Activated T-helper 2 cell treated with anti-CD3 and anti-CD28 coated beads, Interferon-gamma antibody, Interleukin-2, Interleukin-4, amounts not matched to agents 10 μg/mL and 5 μg/mL and 100 μg/mL, durations not matched to agents 14 hours and 24 hours and 36 hours (primary cell): ENCODE data around the gene PHF3. TPM values are rescaled to one million over a fixed set of nuclear protein-coding genes. Genes with fewer than 3 reads are reported as not detected.
A peak's percentile ranks its signal among the peaks of the same experiment; 100 is the strongest.

Experiments
- DNase-seq: peaks from one replicate; pipeline ENCODE4 v3.0.0; 2021; ENCODE audit warnings: low spot score
- H3K27ac Mint-ChIP-seq: one replicate; pipeline ENCODE4 v1.8.0; 2021; ENCODE audit warnings: mixed read lengths
- H3K27me3 Mint-ChIP-seq: one replicate; pipeline ENCODE4 v1.8.0; 2021; ENCODE audit warnings: low read depth, mixed read lengths
- H3K36me3 Mint-ChIP-seq: one replicate; pipeline ENCODE4 v1.8.0; 2021; ENCODE audit warnings: low read depth, mixed read lengths
- H3K4me1 Mint-ChIP-seq: one replicate; pipeline ENCODE4 v1.8.0; 2021; ENCODE audit warnings: low read depth, mixed read lengths
- H3K4me3 Mint-ChIP-seq: one replicate; pipeline ENCODE4 v1.8.0; 2021; ENCODE audit warnings: low read depth, mild to moderate bottlenecking, moderate library complexity, mixed read lengths
- H3K9me3 Mint-ChIP-seq: one replicate; pipeline ENCODE4 v1.8.0; 2021; ENCODE audit warnings: mixed read lengths
- intact Hi-C: fragments of 100-400 bp; cut with micrococcal nuclease; formaldehyde crosslinking; loops from one replicate; pipeline ENCODE4 v1.15.1; 2023
- total RNA-seq: library from RNA; stranded (reverse); gene quantifications from 2 replicates; pipeline ENCODE4 v1.2.3, GENCODE V29; 2022

The PHF3 gene
- 44.6 and 44.7 TPM in 2 replicates for total RNA-seq

GRCh38 chr6:63635588-63636517, at the start of gene PHF3:
Gene PHF3 (plus strand): TSS chr6:63635802. CDS start chr6:63646552, 10,750 bp downstream.
- peak; percentile 88 for DNase-seq
- Mint-ChIP-seq H3K36me3 (peaks cover 9% of the 10 kb centered on the region), H3K9me3 (no peaks in the 10 kb centered on the region), H3K27me3 (peaks cover under 1% of the 10 kb centered on the region), H3K4me1 (peaks cover 40% of the 10 kb centered on the region), H3K4me3 (peak within 1 kb of the TSS; percentile 100), H3K27ac (peak within 1 kb of the TSS; percentile 99)
- intact Hi-C loops = loop anchor here (1.0 to 5.0 kb wide), 4 partner anchors 38 to 109 kb away; partner anchors contain the start of genes LOC128125822 and PTP4A1

DNA sequence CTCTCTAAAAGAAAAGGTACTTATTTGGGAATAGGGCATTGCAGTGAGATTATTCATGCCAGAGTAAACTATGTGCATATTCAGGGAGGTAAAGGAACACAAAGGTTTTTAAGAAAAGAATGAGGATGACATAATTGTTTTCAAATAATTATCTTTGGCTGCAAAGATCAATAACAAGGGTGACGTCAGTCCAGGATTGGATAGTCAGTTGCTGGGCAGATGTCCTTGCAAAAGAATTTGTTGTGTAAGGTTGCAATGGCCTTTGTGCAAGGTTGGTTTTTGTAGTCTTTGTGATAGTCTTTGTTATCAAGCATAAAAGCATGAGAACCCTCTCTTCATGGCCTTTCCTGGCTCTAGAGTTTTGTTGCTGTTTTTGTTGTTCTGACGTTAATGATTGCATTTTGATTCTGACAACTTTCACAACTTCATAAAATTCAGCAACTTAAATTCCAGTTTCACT, 45.6 kb upstream of the PHF3 start:
- intact Hi-C loops = no loop called here
- Mint-ChIP-seq H3K4me1 (peaks cover 31% of the 10 kb centered on the region), H3K9me3 (no peaks in the 10 kb centered on the region), H3K27ac (no peak overlapping the region), H3K4me3 (no peak overlapping the region), H3K27me3 (peaks cover 7% of the 10 kb centered on the region), H3K36me3 (no peaks in the 10 kb centered on the region)
- DNase-seq = no peak

DNA sequence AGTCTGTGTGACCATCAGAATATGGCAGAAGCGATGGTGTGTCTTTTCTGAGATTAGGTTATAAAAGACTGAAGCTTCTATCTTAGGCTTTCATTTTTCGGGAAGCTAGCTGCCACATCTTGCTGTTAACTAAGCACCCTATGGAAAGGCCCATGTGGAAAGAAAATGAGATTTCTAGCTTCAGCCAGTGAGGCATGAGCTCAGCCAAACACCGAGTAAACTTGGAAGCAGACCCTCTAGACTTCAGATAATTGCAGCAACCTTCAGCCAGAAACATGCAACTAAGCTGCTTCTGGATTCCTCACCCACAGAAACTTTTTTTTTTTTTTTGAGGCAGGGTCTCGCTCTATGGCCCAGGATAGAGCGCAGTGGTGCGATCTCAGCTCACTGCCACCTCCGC, 42.7 kb upstream of the PHF3 start:
- Mint-ChIP-seq H3K4me3 (no peak overlapping the region), H3K27me3 (peaks cover 8% of the 10 kb centered on the region), H3K27ac (no peak overlapping the region), H3K4me1 (peaks cover 22% of the 10 kb centered on the region), H3K36me3 (no peaks in the 10 kb centered on the region), H3K9me3 (no peaks in the 10 kb centered on the region)
- DNase-seq = no peak
- intact Hi-C loops = no loop called here

DNA sequence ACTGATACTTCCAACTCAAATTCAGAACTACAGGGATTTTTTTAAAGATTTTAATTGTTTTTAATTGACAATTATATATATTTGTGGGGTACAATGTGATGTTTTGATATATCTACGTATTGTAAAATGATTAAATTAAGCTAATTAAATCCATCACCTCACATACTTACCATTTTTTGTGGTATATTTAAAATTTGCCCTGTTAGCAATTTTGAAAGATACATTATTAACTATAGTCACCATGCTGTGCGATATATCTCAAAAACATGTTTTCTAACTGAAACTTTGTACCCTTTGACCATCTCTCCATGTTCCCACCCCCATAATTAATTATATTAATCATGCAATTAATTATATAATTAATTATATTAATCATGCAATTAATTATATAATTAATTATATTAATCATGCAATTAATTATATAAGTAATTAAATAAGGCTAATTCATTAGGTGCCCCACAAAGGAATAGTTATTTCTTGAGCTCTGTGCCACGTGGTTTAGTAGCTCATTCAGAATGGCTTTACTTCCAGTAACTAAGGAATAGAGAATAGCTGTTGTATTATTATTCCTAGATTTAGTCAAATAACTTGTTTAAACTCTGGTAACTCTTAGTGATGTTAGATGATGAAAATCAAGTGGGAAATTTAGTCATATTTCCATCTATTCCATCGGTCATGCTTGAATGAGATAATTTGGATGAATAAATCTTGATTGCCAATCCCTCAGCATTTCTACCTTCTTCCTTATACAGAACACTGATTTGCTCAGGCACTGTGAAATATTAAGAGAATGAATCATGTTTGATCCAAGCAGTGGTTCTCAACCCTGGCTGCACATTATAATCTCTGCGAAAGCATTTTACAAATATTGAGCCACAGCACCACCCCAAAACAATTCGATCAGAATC, 38.2 kb upstream of the PHF3 start:
- H3K9me3 Mint-ChIP-seq = no peaks in the 10 kb centered on the region
- peaks cover 26% of the 10 kb centered on the region for H3K4me1 Mint-ChIP-seq
- H3K27ac Mint-ChIP-seq = no peak overlapping the region
- no peak for DNase-seq
- H3K36me3 Mint-ChIP-seq = no peaks in the 10 kb centered on the region
- H3K4me3 Mint-ChIP-seq = peak overlapping the region; percentile 86
- peaks cover 8% of the 10 kb centered on the region for H3K27me3 Mint-ChIP-seq
- intact Hi-C loops = loop anchor here (1.0 to 2.0 kb wide), 3 partner anchors 38 to 245 kb away; partner anchors contain the start of gene PHF3

- intact Hi-C loops = loop anchor here (1.0 to 2.0 kb wide), 3 partner anchors 37 to 246 kb away; partner anchors contain the start of gene PHF3
- Mint-ChIP-seq H3K9me3 (no peaks in the 10 kb centered on the region), H3K4me3 (peak overlapping the region; percentile 86), H3K4me1 (peaks cover 26% of the 10 kb centered on the region), H3K27ac (no peak overlapping the region), H3K36me3 (no peaks in the 10 kb centered on the region), H3K27me3 (peaks cover 8% of the 10 kb centered on the region)
- peak; percentile 64 for DNase-seq
Observed at GRCh38 chr6:63598049-63599036, 37.3 kb upstream of the PHF3 start.

DNA sequence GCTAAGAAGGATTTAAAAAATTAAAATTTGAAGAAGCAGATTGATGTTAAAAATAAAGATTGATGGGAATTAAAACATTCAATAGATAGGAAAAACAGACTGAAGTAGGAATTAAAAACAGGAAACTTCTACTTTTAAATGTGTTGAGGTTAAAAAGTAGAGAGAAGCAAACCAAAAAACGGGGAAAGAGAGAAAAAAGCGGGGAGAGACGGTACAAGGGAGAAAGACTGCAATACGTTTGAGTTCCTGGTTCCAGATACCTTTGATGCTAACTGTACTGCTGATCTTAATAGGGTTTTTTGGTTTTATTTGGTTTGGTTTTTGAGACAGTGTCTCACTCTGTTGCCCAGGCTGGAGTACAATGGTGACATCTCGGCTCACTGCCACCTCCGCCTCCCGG, 36.4 kb upstream of the PHF3 start:
- DNase-seq = no peak
- H3K27me3 Mint-ChIP-seq = peaks cover 8% of the 10 kb centered on the region
- H3K36me3 Mint-ChIP-seq = no peaks in the 10 kb centered on the region
- intact Hi-C loops = loop anchor here (2.0 kb wide), 1 partner anchor 246 kb away; no protein-coding TSS in a partner anchor
- no peaks in the 10 kb centered on the region for H3K9me3 Mint-ChIP-seq
- peaks cover 26% of the 10 kb centered on the region for H3K4me1 Mint-ChIP-seq
- H3K4me3 Mint-ChIP-seq = no peak overlapping the region
- H3K27ac Mint-ChIP-seq = no peak overlapping the region

GRCh38 chr6:63600136-63600535, 35.5 kb upstream of the PHF3 start:
- Mint-ChIP-seq H3K4me3 (no peak overlapping the region), H3K27ac (no peak overlapping the region), H3K4me1 (peaks cover 21% of the 10 kb centered on the region), H3K9me3 (no peaks in the 10 kb centered on the region), H3K27me3 (peaks cover 3% of the 10 kb centered on the region), H3K36me3 (no peaks in the 10 kb centered on the region)
- no peak for DNase-seq
- intact Hi-C loops = no loop called here

DNA sequence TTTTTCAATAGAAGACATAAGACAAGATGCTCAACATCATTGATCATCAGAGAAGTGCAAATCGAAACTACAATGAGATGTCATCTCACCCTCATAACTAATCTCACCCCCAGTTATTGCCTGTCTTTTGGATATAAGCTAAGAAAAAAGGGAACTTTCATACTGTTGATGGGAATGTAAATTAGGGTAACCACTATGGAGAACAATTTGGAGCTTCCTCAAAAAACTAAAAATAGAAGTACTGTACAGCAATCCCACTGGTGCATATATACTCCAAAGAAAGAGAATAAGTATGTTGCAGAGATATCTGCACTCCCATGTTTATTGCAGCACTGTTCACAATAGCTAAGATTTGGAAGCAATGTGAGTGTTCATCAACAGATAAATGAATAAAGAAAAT, 26.4 kb upstream of the PHF3 start:
- H3K36me3 Mint-ChIP-seq = no peaks in the 10 kb centered on the region
- no peak overlapping the region for H3K27ac Mint-ChIP-seq

DNA sequence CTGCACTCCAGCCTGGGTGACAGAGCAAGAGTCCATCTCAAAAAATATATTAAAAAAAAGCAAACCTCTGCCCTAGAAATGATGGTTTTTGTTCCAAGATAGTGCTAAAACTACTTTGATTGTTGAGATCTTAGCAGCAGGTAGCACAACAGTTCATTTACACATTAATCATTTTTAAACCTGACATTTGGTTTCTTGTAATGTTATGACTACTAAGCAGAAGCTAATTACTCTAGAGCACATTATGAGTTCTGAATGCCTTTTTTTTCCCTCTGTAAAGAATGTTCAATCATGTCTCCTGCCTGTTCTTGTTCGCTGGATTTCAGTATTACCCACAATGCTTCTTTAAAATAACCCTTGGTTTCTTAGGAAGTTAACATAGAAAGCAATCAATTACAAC, 24.7 kb upstream of the PHF3 start:
- Mint-ChIP-seq H3K27ac (no peak overlapping the region), H3K36me3 (no peaks in the 10 kb centered on the region), H3K9me3 (peaks cover 4% of the 10 kb centered on the region), H3K4me1 (peaks cover 2% of the 10 kb centered on the region), H3K27me3 (peaks cover 19% of the 10 kb centered on the region), H3K4me3 (no peak overlapping the region)
- no peak for DNase-seq
- intact Hi-C loops = no loop called here

More for the DNA sequence above, 26.4 kb upstream of the PHF3 start:
- intact Hi-C loops = no loop called here
- Mint-ChIP-seq H3K4me1 (peaks cover 2% of the 10 kb centered on the region), H3K4me3 (no peak overlapping the region), H3K27me3 (peaks cover 18% of the 10 kb centered on the region), H3K9me3 (peaks cover 4% of the 10 kb centered on the region)
- DNase-seq = no peak

GRCh38 chr6:63611560-63611959, 24.0 kb upstream of the PHF3 start:
- intact Hi-C loops = no loop called here
- H3K27me3 Mint-ChIP-seq = peaks cover 21% of the 10 kb centered on the region
- no peaks in the 10 kb centered on the region for H3K36me3 Mint-ChIP-seq
- H3K4me1 Mint-ChIP-seq = peaks cover 2% of the 10 kb centered on the region
- peaks cover 4% of the 10 kb centered on the region for H3K9me3 Mint-ChIP-seq
- no peak for DNase-seq
- H3K4me3 Mint-ChIP-seq = no peak overlapping the region
- no peak overlapping the region for H3K27ac Mint-ChIP-seq

DNA sequence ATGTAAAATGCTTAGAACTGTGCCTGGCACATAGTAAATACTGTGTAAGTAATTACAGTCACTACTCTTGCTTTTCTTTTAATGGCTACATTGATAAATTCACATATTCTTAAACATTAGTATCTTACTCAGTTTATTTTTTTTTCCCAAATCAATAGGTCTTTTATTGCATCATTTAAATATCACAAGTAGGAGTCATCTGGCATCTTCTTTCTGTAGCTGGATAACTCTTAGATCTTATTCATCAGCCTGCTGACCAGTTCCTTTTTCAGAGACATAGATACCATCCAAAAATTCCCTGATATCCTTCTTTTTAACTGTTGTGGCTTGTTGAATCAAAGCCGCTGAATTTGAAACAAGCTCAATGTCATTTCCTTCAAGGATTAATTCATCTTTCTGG, 20.0 kb upstream of the PHF3 start:
- H3K4me3 Mint-ChIP-seq = no peak overlapping the region
- no peak for DNase-seq
- no peaks in the 10 kb centered on the region for H3K9me3 Mint-ChIP-seq
- intact Hi-C loops = no loop called here
- peaks cover 40% of the 10 kb centered on the region for H3K27me3 Mint-ChIP-seq
- H3K27ac Mint-ChIP-seq = no peak overlapping the region
- H3K4me1 Mint-ChIP-seq = peaks cover 2% of the 10 kb centered on the region
- H3K36me3 Mint-ChIP-seq = no peaks in the 10 kb centered on the region

GRCh38 chr6:63624091-63624490, 11.5 kb upstream of the PHF3 start:
- H3K27me3 Mint-ChIP-seq = peaks cover 30% of the 10 kb centered on the region
- no peak for DNase-seq
- no peaks in the 10 kb centered on the region for H3K4me1 Mint-ChIP-seq
- H3K27ac Mint-ChIP-seq = no peak overlapping the region
- H3K36me3 Mint-ChIP-seq = no peaks in the 10 kb centered on the region
- H3K4me3 Mint-ChIP-seq = no peak overlapping the region
- no peaks in the 10 kb centered on the region for H3K9me3 Mint-ChIP-seq
- intact Hi-C loops = no loop called here
